GM18517 (cell line): ENCODE results near the gene DCTN4.

Experiments used
- ATAC-seq: cut with Tn5 transposase; IDR thresholded peaks from one replicate; pipeline ENCODE4 v1.9.1; 2021; ENCODE audit warnings: mild to moderate bottlenecking, moderate library complexity; ENCODE audit not compliant: unreplicated experiment

Gene DCTN4

GRCh38 chr5:150672237-150672883, 86.5 kb downstream of the DCTN4 start:
- no peak for ATAC-seq

GRCh38 chr5:150671509-150672236, 87.1 kb downstream of the DCTN4 start:
- ATAC-seq, result no peak

GRCh38 chr5:150670948-150671310, 87.9 kb downstream of the DCTN4 start:
- ATAC-seq, result no peak

- no peak for ATAC-seq
Observed at GRCh38 chr5:150670275-150670947, 88.4 kb downstream of the DCTN4 start.

GRCh38 chr5:150665044-150665443, 93.8 kb downstream of the DCTN4 start:
- ATAC-seq, result no peak

- ATAC-seq, result no peak
Observed at GRCh38 chr5:150663936-150664335, 94.9 kb downstream of the DCTN4 start.

- ATAC-seq, result no peak
Observed at GRCh38 chr5:150662731-150663516, 95.9 kb downstream of the DCTN4 start.

- ATAC-seq, result no peak
Observed at GRCh38 chr5:150661821-150662596, 96.8 kb downstream of the DCTN4 start.

GRCh38 chr5:150661086-150661485, 97.7 kb downstream of the DCTN4 start, which contains the start of gene MYOZ3:
Gene MYOZ3 (plus strand): TSS chr5:150661251. CDS start chr5:150662942, 1,691 bp downstream.
- no peak for ATAC-seq

GRCh38 chr5:150660108-150660831, 98.5 kb downstream of the DCTN4 start:
- ATAC-seq, result no peak

- ATAC-seq, result no peak
Observed at GRCh38 chr5:150659360-150660107, 99.3 kb downstream of the DCTN4 start.

GRCh38 chr5:150658699-150659265, 100.0 kb downstream of the DCTN4 start:
- ATAC-seq, result no peak
